HCT116 (cell line): ENCODE results near the gene CHP2. TPM values are rescaled to one million over a fixed set of nuclear protein-coding genes. Genes with fewer than 3 reads are reported as not detected.

ENCODE experiments used
- ATAC-seq: fragments of 200-7000 bp; cut with Tn5 transposase; 2 replicates; pipeline ENCODE4 v1.9.1; 2020; ENCODE audit warnings: mild to moderate bottlenecking, moderate library complexity
- BruUV-seq: library from RNA; stranded (reverse); fragments of 400-500 nt; replicated peaks from 2 replicates; lab custom pipeline; 2021; lab: Mats Ljungman, UMichigan
- CTCF ChIA-PET: fragments of 300-600 bp; sonication (Branson Sonifier 250); formaldehyde crosslinking; loops from one replicate; lab custom pipeline; 2021; ENCODE audit warnings: antibody characterized with exemption; lab: Charles Lee
- POLR2A ChIA-PET: fragments of 300-600, 350-600 bp; sonication (Branson Sonifier 250); formaldehyde crosslinking; loops from one replicate; lab custom pipeline; 2021; ENCODE audit warnings: antibody characterized with exemption; lab: Charles Lee
- RAD21 ChIA-PET, 2 experiments: fragments of 300-600 bp; sonication (Branson Sonifier 250); formaldehyde crosslinking; loops; one replicate each; lab custom pipeline; 2023; ENCODE audit warnings: low total read pairs in 2 of 2; ENCODE audit not compliant: uncharacterized antibody in 2 of 2, unreplicated experiment in 2 of 2, low non-redundant PET in 1 of 2; lab: Charles Lee
- DNase-seq: peaks from one replicate; pipeline ENCODE4 v3.0.0-alpha.2; 2010; ENCODE audit warnings: low read depth, low spot score
- H2AFZ ChIP-seq: fragments of 200-600 bp; shearing (Covaris generic), sonication (generic); 2 replicates; pipeline ENCODE4 v1.6.1; 2017; ENCODE audit warnings: low read depth, mixed run types, mixed read lengths, antibody characterized with exemption, low read length; ENCODE audit not compliant: poor library complexity, severe bottlenecking
- H3K27ac ChIP-seq: 2 replicates; pipeline ENCODE4 v1.5.1; 2012; ENCODE audit warnings: low read depth, low read length
- H3K27me3 ChIP-seq: fragments of 200-600 bp; sonication (generic); 2 replicates; pipeline ENCODE4 v1.6.1; 2016; ENCODE audit warnings: mixed run types, low read length, mixed read lengths; ENCODE audit not compliant: insufficient read depth
- H3K36me3 ChIP-seq, 2 experiments: fragments of 200-500 bp in 1 of 2; fragments of 200-600 bp in 1 of 2; sonication (Bioruptor generic) in 1 of 2; sonication (generic) in 1 of 2; 2 replicates each; pipeline versions ENCODE4 v1.5.1 to v1.6.1; 2014 to 2016; ENCODE audit warnings: low read length in 2 of 2, inconsistent platforms in 1 of 2, mixed read lengths in 1 of 2, mixed run types in 1 of 2; ENCODE audit not compliant: insufficient read depth in 2 of 2, control insufficient read depth in 1 of 2
- H3K4me1 ChIP-seq, 2 experiments: fragments of 200-600 bp in 1 of 2; sonication (generic) in 1 of 2; 2 replicates each; pipeline versions ENCODE4 v1.5.1 to v1.6.1; 2012 to 2017; ENCODE audit warnings: low read length in 2 of 2, inconsistent platforms in 1 of 2, mild to moderate bottlenecking in 1 of 2, mixed read lengths in 1 of 2, mixed run types in 1 of 2, moderate library complexity in 1 of 2; ENCODE audit not compliant: insufficient read depth in 2 of 2, control insufficient read depth in 1 of 2
- H3K4me2 ChIP-seq: fragments of 200-600 bp; sonication (generic); 2 replicates; pipeline ENCODE4 v1.6.1; 2017; ENCODE audit warnings: mixed run types, low read length, mixed read lengths
- H3K4me3 ChIP-seq, 2 experiments: fragments of 200-600 bp in 1 of 2; sonication (generic) in 1 of 2; replicated peaks in 1 of 2; 2 replicates each; pipeline ENCODE4 v1.5.1; 2011 to 2016; ENCODE audit warnings: low read length in 2 of 2, control low read depth in 1 of 2, low read depth in 1 of 2, mild to moderate bottlenecking in 1 of 2, mixed read lengths in 1 of 2, mixed run types in 1 of 2
- H3K79me2 ChIP-seq: fragments of 200-600 bp; sonication (generic); 2 replicates; pipeline ENCODE4 v1.6.1; 2017; ENCODE audit warnings: mild to moderate bottlenecking, mixed run types, low read length, moderate library complexity, mixed read lengths; ENCODE audit not compliant: insufficient read depth
- H3K9ac ChIP-seq: fragments of 200-600 bp; sonication (generic); 2 replicates; pipeline ENCODE4 v1.6.1; 2016; ENCODE audit warnings: low read length, mixed read lengths
- H3K9me2 ChIP-seq: fragments of 200-600 bp; sonication (generic), shearing (Covaris generic); 2 replicates; pipeline ENCODE4 v1.6.1; 2017; ENCODE audit warnings: mixed run types, mild to moderate bottlenecking, moderate library complexity; ENCODE audit not compliant: insufficient read depth
- H3K9me3 ChIP-seq, 2 experiments: fragments of 200-500 bp in 1 of 2; fragments of 200-600 bp in 1 of 2; sonication (Bioruptor generic) in 1 of 2; sonication (generic) in 1 of 2; 2 replicates each; pipeline ENCODE4 v1.6.1; 2014 to 2017; ENCODE audit warnings: low read length in 2 of 2, mixed read lengths in 2 of 2, inconsistent platforms in 1 of 2, low read depth in 1 of 2, mild to moderate bottlenecking in 1 of 2, mixed run types in 1 of 2, moderate library complexity in 1 of 2; ENCODE audit not compliant: control insufficient read depth in 1 of 2, insufficient read depth in 1 of 2
- H4K20me1 ChIP-seq: fragments of 200-600 bp; sonication (generic), shearing (Covaris generic); 2 replicates; pipeline ENCODE4 v1.6.1; 2017; ENCODE audit warnings: mixed run types, mild to moderate bottlenecking, moderate library complexity; ENCODE audit not compliant: insufficient read depth
- EZH2 ChIP-seq: fragments of 200-600 bp; sonication (generic); IDR thresholded peaks from 2 replicates; pipeline ENCODE4 v1.6.1; 2017; ENCODE audit warnings: antibody characterized with exemption, mixed run types
- EZH2phosphoT487 ChIP-seq: fragments of 200-600 bp; IDR thresholded peaks from 2 replicates; pipeline ENCODE4 v1.6.1; 2018; ENCODE audit warnings: antibody characterized with exemption, borderline replicate concordance
- JUND ChIP-seq: IDR thresholded peaks from 2 replicates; pipeline ENCODE4 v1.6.1; 2012
- POLR2AphosphoS5 ChIP-seq: IDR thresholded peaks from 2 replicates; pipeline ENCODE4 v1.6.1; 2011; ENCODE audit warnings: mild to moderate bottlenecking, low read depth, low read length, moderate library complexity
- RAD21 ChIP-seq: IDR thresholded peaks from 2 replicates; pipeline ENCODE4 v1.6.1; 2012; ENCODE audit warnings: low read depth, mild to moderate bottlenecking
- SRF ChIP-seq: IDR thresholded peaks from 2 replicates; pipeline ENCODE4 v1.6.1; 2012; ENCODE audit warnings: low read depth
- YY1 ChIP-seq: IDR thresholded peaks from 2 replicates; pipeline ENCODE4 v1.6.1; 2011; ENCODE audit warnings: low read length, low read depth, moderate library complexity, mild to moderate bottlenecking; ENCODE audit not compliant: insufficient replicate concordance; ENCODE audit errors: extremely low read depth
- intact Hi-C: fragments of 100-400 bp; cut with micrococcal nuclease; formaldehyde crosslinking; loops from 2 replicates; pipeline ENCODE4 v1.10.0; 2022
- total RNA-seq: library from RNA; stranded (reverse); gene quantifications from one replicate; pipeline ENCODE4 v1.2.1, GENCODE V29; 2021; ENCODE audit not compliant: unreplicated experiment
- TF ChIP-seq, protein P1 (sequence below): IDR thresholded peaks from 2 replicates; pipeline ENCODE4 v1.6.1; 2011; ENCODE audit warnings: mild to moderate bottlenecking, low read length, moderate library complexity; ENCODE audit not compliant: insufficient replicate concordance; ENCODE audit errors: extremely low read depth
- TF ChIP-seq, protein P2 (sequence below), 3 experiments: fragments of 200-600 bp in 1 of 3; sonication (generic) in 1 of 3; IDR thresholded peaks in 2 of 3; conservative IDR thresholded peaks in 1 of 3; 2 replicates each; pipeline ENCODE4 v1.5.1; 2012 to 2017; ENCODE audit warnings: low read depth in 2 of 3, low read length in 2 of 3, antibody characterized with exemption in 1 of 3, borderline replicate concordance in 1 of 3, control low read depth in 1 of 3, mild to moderate bottlenecking in 1 of 3, mixed read lengths in 1 of 3, mixed run types in 1 of 3, moderate library complexity in 1 of 3; ENCODE audit not compliant: insufficient read depth in 1 of 3

The CHP2 gene
- total RNA-seq, 1 experiment from 2014 or later: not detected

DNA sequence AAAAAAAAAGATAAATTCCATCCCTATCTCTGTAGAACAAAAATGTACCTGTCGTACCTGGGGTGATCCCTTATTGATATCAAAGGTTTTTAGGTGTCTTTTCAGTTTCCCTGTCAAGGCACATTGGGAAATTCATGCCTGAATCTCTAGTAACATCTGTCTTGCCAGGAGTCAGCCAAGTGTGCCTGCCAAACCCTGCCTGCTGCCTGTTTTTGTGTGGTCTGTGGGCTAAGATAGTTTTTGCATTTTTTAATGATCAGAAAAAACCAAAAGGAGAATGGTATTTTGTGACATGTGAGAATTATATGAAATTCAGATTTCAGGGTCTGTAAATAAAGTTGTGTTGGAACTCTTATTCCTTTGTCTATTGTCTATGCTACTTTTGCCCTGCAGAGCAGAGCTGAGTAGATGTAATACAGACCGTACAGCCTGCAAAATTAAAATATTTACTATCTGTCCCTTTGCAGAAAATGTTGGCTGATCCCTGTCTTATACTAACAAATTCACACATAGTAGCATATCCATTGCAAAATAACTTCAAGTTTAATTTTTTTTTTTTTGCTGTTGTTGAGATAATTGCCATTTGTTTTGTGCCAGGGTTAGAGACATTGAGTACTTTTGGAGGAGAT, 13.0 kb upstream of the CHP2 start (continued):
- TF ChIP-seq, protein P1, sequence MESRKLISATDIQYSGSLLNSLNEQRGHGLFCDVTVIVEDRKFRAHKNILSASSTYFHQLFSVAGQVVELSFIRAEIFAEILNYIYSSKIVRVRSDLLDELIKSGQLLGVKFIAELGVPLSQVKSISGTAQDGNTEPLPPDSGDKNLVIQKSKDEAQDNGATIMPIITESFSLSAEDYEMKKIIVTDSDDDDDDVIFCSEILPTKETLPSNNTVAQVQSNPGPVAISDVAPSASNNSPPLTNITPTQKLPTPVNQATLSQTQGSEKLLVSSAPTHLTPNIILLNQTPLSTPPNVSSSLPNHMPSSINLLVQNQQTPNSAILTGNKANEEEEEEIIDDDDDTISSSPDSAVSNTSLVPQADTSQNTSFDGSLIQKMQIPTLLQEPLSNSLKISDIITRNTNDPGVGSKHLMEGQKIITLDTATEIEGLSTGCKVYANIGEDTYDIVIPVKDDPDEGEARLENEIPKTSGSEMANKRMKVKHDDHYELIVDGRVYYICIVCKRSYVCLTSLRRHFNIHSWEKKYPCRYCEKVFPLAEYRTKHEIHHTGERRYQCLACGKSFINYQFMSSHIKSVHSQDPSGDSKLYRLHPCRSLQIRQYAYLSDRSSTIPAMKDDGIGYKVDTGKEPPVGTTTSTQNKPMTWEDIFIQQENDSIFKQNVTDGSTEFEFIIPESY: no peak
- TF ChIP-seq SRF (no peak), JUND (no peak), POLR2AphosphoS5 (no peak), EZH2 (no peak)

DNA sequence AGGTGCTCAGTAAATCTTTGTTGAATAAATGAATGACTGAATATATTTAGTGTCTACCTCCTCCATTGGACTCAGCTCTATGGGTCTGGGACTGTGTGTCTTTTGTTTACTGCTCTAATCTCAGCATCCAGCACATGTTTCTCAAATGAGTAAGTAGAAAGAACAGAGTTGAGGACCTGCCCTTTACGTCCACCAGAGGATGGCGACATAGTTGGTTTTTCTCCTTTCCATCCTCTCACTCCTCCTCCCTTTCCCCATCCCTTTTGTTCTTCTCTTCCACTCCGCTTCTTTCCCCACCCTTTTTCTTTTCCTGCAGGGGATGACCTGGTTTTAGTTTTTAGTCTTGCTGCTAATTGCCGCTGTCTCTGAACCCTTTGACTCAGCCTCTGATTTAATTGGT, 12.1 kb upstream of the CHP2 start:
- Histone ChIP-seq H2AFZ (no peak overlapping the region), H3K9ac (no peak overlapping the region), H3K4me1 (no peaks in the 10 kb centered on the region), H3K4me2 (no peak overlapping the region), H3K9me3 (no peaks in the 10 kb centered on the region), H3K27ac (no peak overlapping the region), H3K79me2 (no peaks in the 10 kb centered on the region), H3K36me3 (no peaks in the 10 kb centered on the region), H3K27me3 (peaks cover 12% of the 10 kb centered on the region; the same call in 1 of the 2 replicates), H3K9me2 (no peaks in the 10 kb centered on the region), H4K20me1 (no peaks in the 10 kb centered on the region), H3K4me3 (no peak overlapping the region)
- POLR2A ChIA-PET: no interaction called here
- RAD21 ChIA-PET: no interaction called here
- CTCF ChIA-PET: no interaction called here
- no TSS peak for BruUV-seq
- TF ChIP-seq YY1: no peak
- TF ChIP-seq EZH2phosphoT487: no peak
- TF ChIP-seq, protein P1: no peak
- TF ChIP-seq, protein P2, sequence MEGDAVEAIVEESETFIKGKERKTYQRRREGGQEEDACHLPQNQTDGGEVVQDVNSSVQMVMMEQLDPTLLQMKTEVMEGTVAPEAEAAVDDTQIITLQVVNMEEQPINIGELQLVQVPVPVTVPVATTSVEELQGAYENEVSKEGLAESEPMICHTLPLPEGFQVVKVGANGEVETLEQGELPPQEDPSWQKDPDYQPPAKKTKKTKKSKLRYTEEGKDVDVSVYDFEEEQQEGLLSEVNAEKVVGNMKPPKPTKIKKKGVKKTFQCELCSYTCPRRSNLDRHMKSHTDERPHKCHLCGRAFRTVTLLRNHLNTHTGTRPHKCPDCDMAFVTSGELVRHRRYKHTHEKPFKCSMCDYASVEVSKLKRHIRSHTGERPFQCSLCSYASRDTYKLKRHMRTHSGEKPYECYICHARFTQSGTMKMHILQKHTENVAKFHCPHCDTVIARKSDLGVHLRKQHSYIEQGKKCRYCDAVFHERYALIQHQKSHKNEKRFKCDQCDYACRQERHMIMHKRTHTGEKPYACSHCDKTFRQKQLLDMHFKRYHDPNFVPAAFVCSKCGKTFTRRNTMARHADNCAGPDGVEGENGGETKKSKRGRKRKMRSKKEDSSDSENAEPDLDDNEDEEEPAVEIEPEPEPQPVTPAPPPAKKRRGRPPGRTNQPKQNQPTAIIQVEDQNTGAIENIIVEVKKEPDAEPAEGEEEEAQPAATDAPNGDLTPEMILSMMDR (IDR thresholded peaks at IDR 0.05 in 2 of 3, conservative IDR thresholded peaks at IDR 0.05 in 1 of 3; ENCODE audit: borderline replicate concordance in 1 of 3, insufficient read depth in 1 of 3, low read depth in 2 of 3, low read length in 2 of 3): peak in 1 of 3 experiments; percentile 16; a peak in 1 of 6 replicates
- 0 out of 2 replicates have a peak, but pooled peaks have one; percentile 2 for TF ChIP-seq RAD21
- intact Hi-C loops: no loop called here
- no peak; the same call in 1 of the 2 replicates for ATAC-seq
- DNase-seq: no peak
